ENCODE measurements around the gene MTFR1L. TPM values are rescaled to one million over a fixed set of nuclear protein-coding genes. Genes with fewer than 3 reads are reported as not detected.

Gene MTFR1L
- total RNA-seq, 1 donor from 2014 or later = 34.6 TPM

DNA sequence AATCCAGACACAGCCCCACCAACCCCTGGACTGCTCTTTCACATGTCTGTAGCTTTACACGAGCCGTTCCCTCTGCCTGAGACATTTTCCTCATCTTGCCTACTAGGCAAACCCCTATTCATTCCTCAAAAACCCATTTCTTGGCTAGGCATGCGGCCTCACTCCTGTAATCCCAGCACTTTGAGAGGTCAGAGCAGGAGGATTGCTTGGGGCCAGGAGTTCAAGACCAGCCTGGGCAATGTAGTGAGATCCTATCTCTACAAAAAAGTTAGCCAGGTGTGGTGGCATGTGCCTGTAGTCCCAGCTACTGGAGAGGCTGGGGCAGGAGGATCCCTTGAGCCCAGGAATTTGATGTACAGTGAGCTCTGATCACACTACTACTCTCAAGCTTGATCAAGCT is 44.7 kb downstream of the MTFR1L start:
- H3K9me3 Mint-ChIP-seq = no peaks in the 10 kb centered on the region
- H3K36me3 Mint-ChIP-seq (ENCODE audit: low read depth) = peaks cover 3% of the 10 kb centered on the region
- intact Hi-C loops (cut with micrococcal nuclease) = no loop called here
- no peak overlapping the region for H3K4me3 Mint-ChIP-seq
- POLR2A ChIA-PET = no interaction called here
- H3K4me1 Mint-ChIP-seq = peaks cover 18% of the 10 kb centered on the region
- CTCF ChIA-PET = no interaction called here
- DNase-seq = no peak
- H3K27me3 Mint-ChIP-seq = no peaks in the 10 kb centered on the region
- no peak overlapping the region for H3K27ac Mint-ChIP-seq
- no peak for ATAC-seq (ENCODE audit: low read depth)
- TF ChIP-seq CTCF (IDR thresholded peaks at IDR 0.05) = no peak

DNA sequence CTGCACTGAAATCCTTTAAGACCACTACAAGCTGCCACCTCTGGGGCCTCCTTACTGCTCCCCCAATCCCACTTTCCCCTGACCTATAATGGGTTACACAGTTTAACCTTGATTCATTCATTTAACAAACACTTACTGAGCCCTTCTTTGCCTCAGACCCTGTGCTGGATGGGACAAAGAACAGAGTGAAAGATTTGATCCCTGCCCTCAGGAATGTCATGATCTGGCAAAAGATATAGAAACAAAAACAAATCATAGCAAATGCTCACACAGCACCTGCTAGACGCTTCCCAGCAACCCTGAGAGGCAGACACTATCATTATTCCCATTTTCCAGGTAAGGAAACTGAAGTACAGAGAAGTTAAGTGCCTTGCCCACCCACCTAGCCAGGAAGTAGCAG is 46.5 kb downstream of the MTFR1L start:
- TF ChIP-seq CTCF (IDR thresholded peaks at IDR 0.05) = no peak
- peaks cover 6% of the 10 kb centered on the region for H3K4me1 Mint-ChIP-seq

DNA sequence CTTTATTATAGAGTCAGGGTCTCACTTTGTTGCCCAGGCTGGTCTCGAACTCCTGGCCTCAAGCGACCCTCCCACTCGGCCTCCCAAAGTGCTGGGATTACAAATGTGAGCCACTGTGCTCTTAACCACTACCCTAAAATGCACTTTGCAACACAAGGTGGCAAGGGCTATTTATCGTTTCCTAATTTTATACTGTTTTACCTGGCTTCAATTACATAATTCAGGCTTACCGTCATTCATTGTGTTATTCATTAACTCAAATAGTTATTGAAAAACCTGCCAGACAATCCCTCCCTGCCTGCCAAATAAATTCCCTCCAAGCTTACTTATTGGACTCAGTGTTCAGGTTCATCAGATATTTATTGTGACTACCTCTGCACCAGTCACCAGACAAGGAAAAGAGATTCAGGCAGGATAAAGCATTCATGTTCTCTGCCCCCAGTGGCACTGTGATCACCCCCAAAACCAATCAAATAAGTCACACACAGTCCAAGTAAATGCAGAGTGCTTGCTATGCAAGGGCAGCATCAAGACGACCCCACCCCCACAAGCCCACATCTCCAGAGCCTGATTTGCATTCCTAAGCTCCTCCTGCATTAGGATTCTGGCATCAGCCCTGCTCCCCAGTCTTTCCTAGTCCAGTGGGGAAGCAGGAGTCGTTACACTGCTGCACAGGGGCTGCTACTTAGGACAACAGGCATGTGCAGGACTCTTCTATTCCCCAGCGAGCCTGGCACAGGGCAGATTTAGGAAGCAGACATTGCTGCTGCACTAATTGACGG is 47.6 kb downstream of the MTFR1L start:
- Mint-ChIP-seq H3K4me3 (no peak overlapping the region), H3K4me1 (peaks cover 6% of the 10 kb centered on the region), H3K27me3 (no peaks in the 10 kb centered on the region), H3K27ac (no peak overlapping the region), H3K9me3 (no peaks in the 10 kb centered on the region), H3K36me3 (ENCODE audit: low read depth) (no peaks in the 10 kb centered on the region)
- DNase-seq (no peak), ATAC-seq (ENCODE audit: low read depth) (no peak)
- intact Hi-C loops (cut with micrococcal nuclease) = no loop called here
- ChIA-PET POLR2A (no interaction called here), CTCF (no interaction called here)
- TF ChIP-seq CTCF (IDR thresholded peaks at IDR 0.05) = no peak

More for the DNA sequence above, 46.5 kb downstream of the MTFR1L start:
- H3K9me3 Mint-ChIP-seq = no peaks in the 10 kb centered on the region
- no peaks in the 10 kb centered on the region for H3K27me3 Mint-ChIP-seq
- ATAC-seq (ENCODE audit: low read depth) (no peak), DNase-seq (no peak)
- ChIA-PET POLR2A (no interaction called here), CTCF (no interaction called here)
- intact Hi-C loops (cut with micrococcal nuclease) = no loop called here
- H3K27ac Mint-ChIP-seq = no peak overlapping the region
- H3K4me3 Mint-ChIP-seq = no peak overlapping the region
- no peaks in the 10 kb centered on the region for H3K36me3 Mint-ChIP-seq (ENCODE audit: low read depth)

- no peak for DNase-seq
- Mint-ChIP-seq H3K9me3 (no peaks in the 10 kb centered on the region), H3K27ac (no peak overlapping the region), H3K27me3 (no peaks in the 10 kb centered on the region), H3K4me3 (no peak overlapping the region), H3K4me1 (peaks cover 29% of the 10 kb centered on the region), H3K36me3 (ENCODE audit: low read depth) (no peaks in the 10 kb centered on the region)
- intact Hi-C loops (cut with micrococcal nuclease) = loop anchor here (10.0 kb wide), 2 partner anchors 365 to 1225 kb away; partner anchors contain the start of genes CEP85 and SRRM1
- no peak for ATAC-seq (ENCODE audit: low read depth)
- ChIA-PET CTCF (no interaction called here), POLR2A (interaction anchor here (0.6 kb wide), 1 partner anchor 25 kb away, joined by 3 read pairs; no protein-coding TSS in a partner anchor)
- TF ChIP-seq CTCF (IDR thresholded peaks at IDR 0.05) = no peak
Observed at GRCh38 chr1:25869909-25870606, 50.3 kb downstream of the MTFR1L start.

GRCh38 chr1:25870614-25871013 is 50.9 kb downstream of the MTFR1L start:
- DNase-seq = no peak
- peaks cover 31% of the 10 kb centered on the region for H3K4me1 Mint-ChIP-seq
- POLR2A ChIA-PET = no interaction called here
- no peaks in the 10 kb centered on the region for H3K36me3 Mint-ChIP-seq (ENCODE audit: low read depth)
- no peaks in the 10 kb centered on the region for H3K27me3 Mint-ChIP-seq
- no peak overlapping the region for H3K27ac Mint-ChIP-seq
- ATAC-seq (ENCODE audit: low read depth) = no peak
- TF ChIP-seq CTCF (IDR thresholded peaks at IDR 0.05) = no peak
- no peaks in the 10 kb centered on the region for H3K9me3 Mint-ChIP-seq
- CTCF ChIA-PET = no interaction called here
- intact Hi-C loops (cut with micrococcal nuclease) = loop anchor here (10.0 kb wide), 2 partner anchors 364 to 1226 kb away; partner anchors contain the start of genes CEP85 and SRRM1
- H3K4me3 Mint-ChIP-seq = no peak overlapping the region
